MG63 (cell line): ENCODE measurements around the gene CAPN5. TPM values are rescaled to one million over a fixed set of nuclear protein-coding genes. Genes with fewer than 3 reads are reported as not detected.

ENCODE experiments used
- DNase-seq: peaks from one replicate; pipeline ENCODE4 v3.0.0-alpha.2; 2020
- H3K27me3 ChIP-seq: fragments of 250-450 bp; sonication (Bioruptor Pico); 2 replicates; pipeline ENCODE4 v1.5.1; 2020; ENCODE audit warnings: mild to moderate bottlenecking, moderate library complexity
- H3K36me3 ChIP-seq: fragments of 250-450 bp; sonication (Bioruptor Pico); 2 replicates; pipeline ENCODE4 v1.5.1; 2020; ENCODE audit warnings: mild to moderate bottlenecking, moderate library complexity
- H3K4me3 ChIP-seq: fragments of 250-450 bp; sonication (Bioruptor Pico); 2 replicates; pipeline ENCODE4 v1.5.1; 2020; ENCODE audit warnings: mild to moderate bottlenecking, moderate library complexity
- H3K9me3 ChIP-seq: fragments of 250-450 bp; sonication (Bioruptor Pico); 2 replicates; pipeline ENCODE4 v1.5.1; 2020; ENCODE audit warnings: mild to moderate bottlenecking, moderate library complexity
- total RNA-seq: library from RNA; depleted of rRNA; stranded (reverse); fragments of >200 nt; shearing (Covaris generic); gene quantifications from 2 replicates; pipeline ENCODE4 v1.2.3, GENCODE V29; 2014; ENCODE audit warnings: low replicate concordance

The CAPN5 gene
- total RNA-seq, 1 experiment from 2014 or later: 6.1 TPM

DNA sequence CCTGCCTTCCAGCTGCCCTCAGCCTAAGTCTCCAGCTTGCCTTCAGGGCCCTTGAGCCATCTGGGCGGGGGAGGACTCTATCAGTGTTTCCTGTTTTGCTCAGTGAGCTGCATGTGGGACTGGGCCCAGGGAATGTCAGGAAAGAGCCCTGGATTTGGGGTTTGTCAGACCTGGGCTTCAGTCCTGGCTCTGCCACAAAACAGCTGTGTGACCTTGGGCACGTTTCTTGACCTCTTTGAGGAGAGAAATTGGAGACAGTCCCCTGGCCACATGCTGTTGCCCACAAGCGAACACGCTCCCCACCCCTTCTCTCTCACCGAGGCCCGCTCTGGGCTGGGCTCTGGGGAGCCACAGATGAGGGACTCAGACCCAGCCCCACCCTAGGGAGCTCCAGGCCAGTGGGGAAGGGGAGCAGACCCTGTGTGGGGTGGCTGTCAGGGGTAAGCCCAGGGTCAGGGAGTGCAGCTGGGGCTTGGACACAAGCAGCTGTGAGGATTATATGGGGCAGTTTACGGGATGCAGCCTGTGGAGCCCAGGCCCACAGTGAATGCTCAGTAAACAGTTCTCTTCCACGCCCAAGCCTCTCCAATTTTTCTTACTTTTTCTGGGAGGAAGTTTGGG lies 73.6 kb downstream of the CAPN5 start:
- H3K4me3 ChIP-seq: no peak overlapping the region
- no peaks in the 10 kb centered on the region for H3K27me3 ChIP-seq
- H3K36me3 ChIP-seq: no peaks in the 10 kb centered on the region
- no peaks in the 10 kb centered on the region for H3K9me3 ChIP-seq
- DNase-seq: peak; percentile 75

DNA sequence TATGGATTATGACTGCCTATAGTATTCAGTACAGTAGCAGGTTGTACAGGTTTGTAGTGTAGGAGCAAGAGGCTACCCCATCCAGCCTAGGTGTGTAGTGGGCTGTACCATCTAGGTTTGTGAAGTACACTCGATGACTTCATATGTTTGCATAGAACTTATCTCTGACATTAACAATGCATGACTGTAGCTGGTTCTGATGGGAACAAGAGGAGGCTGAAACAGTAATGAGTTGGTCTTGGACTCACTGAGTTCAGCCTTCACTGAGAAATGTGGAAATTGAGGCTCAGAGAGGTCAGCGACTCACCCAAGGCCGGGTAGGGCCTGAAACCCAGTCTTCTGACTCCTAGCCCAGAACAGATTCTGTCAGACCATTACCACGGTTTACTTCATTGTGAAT lies 74.3 kb downstream of the CAPN5 start:
- no peak overlapping the region for H3K4me3 ChIP-seq
- H3K27me3 ChIP-seq: no peaks in the 10 kb centered on the region
- H3K9me3 ChIP-seq: no peaks in the 10 kb centered on the region
- H3K36me3 ChIP-seq: no peaks in the 10 kb centered on the region
- DNase-seq: peak; percentile 31

DNA sequence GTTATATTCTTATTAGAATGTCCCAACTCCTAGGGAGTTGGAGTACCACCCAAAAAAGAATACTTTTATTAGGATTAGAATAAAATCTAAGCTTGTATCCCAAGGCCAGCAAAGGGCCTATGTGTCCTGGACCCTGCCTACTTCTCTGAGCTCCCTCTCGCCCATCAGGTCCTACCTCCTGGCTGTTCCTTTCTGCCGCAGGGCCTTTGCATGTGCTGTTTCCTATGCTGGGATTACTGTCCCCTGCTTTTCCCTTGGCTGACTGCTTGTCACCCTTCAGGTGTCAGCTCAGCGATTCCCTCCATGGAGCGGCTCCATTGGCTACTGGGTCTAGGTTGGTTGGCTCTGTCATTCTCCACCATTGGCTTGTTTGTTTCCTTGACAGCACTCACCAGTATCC lies 74.7 kb downstream of the CAPN5 start:
- H3K9me3 ChIP-seq: no peaks in the 10 kb centered on the region
- H3K4me3 ChIP-seq: no peak overlapping the region
- no peaks in the 10 kb centered on the region for H3K36me3 ChIP-seq
- no peak for DNase-seq
- H3K27me3 ChIP-seq: no peaks in the 10 kb centered on the region

DNA sequence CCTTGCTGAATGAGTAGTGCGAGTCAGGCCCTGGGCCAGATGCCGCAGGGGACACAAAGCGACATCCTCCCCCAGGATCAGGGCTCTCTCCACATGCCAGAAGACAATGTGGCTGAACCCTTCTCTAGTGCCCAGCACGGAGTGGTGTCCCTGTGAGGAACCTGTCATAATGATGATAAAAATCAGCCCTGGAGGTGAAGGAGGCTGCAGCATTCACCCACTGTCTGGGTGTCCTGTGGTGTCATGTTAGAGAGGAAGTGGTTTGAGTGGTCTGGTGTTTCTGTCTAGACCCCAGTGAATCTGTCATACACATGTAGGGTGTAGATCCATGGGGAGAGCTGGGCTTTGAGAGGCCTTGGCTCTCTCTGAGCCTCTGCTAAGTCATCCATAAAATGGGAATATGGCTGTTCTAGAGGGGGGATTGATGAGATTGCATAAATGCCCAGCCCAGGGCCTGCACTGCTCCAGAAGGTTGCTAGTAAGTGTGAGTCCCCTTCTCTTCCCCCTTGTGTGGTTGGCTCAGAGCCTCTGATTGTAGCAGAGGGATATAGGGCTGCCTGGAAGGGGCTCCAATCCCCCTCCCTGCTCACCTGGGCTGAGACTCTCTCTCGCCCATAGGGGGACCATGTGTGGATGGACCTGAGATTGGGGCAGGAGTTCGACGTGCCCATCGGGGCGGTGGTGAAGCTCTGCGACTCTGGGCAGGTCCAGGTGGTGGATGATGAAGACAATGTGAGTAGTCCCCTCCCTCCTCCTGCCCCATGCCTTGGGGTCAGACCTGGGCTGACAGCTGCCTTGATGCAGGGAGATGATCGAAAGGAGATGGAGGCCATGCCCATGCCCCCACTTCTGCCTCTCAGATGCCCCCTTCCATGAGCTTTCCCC lies 75.6 kb downstream of the CAPN5 start:
- Histone ChIP-seq H3K9me3 (no peaks in the 10 kb centered on the region), H3K27me3 (no peaks in the 10 kb centered on the region), H3K4me3 (no peak overlapping the region), H3K36me3 (no peaks in the 10 kb centered on the region)
- no peak for DNase-seq

DNA sequence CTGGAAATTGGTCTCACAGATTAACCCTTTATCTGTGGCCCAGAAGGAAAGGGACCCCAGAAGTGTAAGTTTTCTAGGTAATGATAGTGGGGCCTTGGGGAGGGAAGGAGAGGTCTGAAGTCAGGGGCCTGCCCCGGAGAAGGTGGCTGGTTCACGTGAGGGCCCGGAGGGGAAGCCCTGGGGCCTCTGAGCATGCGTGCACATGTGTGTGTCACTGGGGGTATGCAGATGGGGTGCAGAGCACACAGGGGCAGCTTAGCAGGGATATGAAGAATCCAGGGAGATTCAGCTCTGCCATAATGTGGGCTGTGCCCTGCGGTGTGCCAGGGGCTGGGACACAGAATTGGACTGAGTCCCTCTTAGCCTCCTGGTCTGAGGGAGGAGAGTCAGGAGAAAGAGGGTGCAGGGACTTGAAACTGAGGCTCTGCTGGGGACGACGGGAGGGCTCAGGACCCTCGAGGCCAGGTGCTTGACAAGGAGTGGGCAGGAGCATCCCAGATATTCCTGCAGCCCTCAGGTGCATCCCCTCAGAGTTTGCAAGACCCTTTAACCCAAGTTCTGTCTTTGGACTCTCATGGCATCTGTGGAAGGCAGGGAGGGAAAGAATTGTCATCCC lies 76.7 kb downstream of the CAPN5 start:
- Histone ChIP-seq H3K36me3 (no peaks in the 10 kb centered on the region), H3K27me3 (no peaks in the 10 kb centered on the region), H3K9me3 (no peaks in the 10 kb centered on the region), H3K4me3 (no peak overlapping the region)
- DNase-seq: no peak

DNA sequence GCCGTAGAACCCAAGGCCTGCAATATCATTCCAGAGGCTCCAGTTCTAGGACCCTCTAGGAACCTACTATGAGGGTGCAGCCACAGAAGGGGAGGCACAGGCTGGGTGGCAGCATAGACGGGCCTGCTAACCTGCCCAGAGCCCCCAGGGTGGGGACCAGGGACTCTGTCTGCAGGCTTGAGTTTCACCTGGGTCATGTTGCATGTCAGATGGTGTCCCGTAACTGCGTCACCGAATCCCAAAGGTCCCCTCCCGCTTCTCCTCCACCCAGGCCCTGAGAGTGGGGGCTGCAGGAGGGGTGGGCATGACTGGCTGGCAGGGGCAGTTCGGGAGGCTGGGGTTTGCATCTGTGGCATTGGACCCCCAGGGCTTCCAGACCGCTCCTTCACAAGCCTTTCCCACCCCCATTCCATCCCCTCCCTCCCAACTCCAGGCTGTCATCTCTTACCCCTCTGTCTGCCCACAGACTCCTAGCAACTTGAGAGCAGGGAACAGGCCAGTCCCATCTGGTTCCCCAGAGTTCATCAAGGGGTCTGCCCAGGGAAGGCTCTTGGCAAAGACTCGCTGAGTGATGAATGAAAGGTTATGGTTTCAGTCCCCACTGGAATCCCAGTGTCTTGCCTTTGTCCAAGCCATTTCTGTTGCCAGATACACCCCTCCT lies 77.6 kb downstream of the CAPN5 start:
- no peaks in the 10 kb centered on the region for H3K27me3 ChIP-seq
- no peak overlapping the region for H3K4me3 ChIP-seq
- no peak for DNase-seq
- no peaks in the 10 kb centered on the region for H3K9me3 ChIP-seq
- H3K36me3 ChIP-seq: no peaks in the 10 kb centered on the region

DNA sequence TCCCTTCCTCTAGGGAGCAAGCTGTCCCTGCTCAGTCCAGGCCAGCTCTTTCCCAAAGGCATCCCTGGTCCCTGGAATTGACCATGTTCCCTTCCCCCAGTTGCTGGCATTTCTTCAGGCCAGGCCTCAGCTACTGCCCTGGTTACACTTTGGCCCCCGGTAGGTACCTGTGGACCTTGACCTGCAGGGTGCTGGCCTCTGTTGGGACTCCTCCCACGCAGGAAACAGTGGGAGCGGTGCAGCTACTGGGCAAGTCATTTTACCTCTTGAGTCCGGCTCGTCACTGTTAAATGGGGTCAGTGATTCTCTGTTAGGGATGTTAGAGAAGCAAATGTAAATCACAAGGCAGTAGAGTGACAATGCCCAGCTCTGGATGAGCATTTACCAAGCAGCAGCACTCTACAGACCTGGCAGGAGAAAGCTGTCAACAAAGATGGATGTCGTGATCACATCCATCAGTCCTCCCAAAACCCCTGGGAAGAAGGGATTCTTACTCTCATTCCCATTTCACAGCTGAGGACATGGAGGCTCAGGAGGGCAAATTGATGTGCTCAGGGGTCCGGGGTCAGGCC lies 78.2 kb downstream of the CAPN5 start:
- no peak overlapping the region for H3K4me3 ChIP-seq
- no peaks in the 10 kb centered on the region for H3K36me3 ChIP-seq
- no peak for DNase-seq
- no peaks in the 10 kb centered on the region for H3K9me3 ChIP-seq
- no peaks in the 10 kb centered on the region for H3K27me3 ChIP-seq

DNA sequence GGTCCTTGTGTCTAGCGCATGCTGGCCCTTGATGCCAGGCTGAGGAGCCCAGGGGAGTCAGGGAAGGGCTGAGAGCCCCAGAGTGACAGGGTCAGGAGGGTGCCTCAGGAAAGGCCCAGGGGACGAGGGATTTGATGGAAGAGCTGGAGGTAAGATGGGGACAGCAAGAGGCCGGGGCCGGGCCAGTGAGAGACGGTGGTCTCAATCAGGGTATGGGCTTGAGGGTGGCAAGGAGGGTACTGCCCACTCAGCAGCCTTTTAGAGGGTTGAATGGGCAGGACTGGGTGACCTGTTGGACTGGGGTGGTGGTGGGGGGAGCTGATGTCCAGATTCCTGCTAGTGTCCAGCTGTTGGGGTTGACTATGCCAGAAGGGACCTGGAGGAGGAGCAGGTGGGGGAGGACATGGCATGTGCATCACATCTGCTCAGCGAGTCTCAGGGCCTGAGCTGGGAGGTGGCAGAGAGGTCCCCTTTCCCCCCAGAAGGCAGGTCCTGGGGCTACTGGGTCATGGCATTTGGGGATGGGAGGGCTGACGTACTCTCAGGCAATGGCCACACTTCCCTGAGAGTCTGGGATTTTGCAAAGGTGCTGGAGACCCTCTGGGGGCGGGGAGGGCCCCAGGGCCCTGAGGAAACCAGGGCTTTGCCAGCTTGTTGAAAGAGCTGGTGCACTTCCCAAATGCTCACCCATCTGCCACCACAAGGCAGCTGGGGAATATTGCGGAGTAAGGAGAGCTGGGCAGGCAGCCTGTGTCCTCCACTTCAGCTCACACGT lies 79.7 kb downstream of the CAPN5 start:
- Histone ChIP-seq H3K27me3 (no peaks in the 10 kb centered on the region), H3K4me3 (no peak overlapping the region), H3K9me3 (no peaks in the 10 kb centered on the region), H3K36me3 (no peaks in the 10 kb centered on the region)
- no peak for DNase-seq

DNA sequence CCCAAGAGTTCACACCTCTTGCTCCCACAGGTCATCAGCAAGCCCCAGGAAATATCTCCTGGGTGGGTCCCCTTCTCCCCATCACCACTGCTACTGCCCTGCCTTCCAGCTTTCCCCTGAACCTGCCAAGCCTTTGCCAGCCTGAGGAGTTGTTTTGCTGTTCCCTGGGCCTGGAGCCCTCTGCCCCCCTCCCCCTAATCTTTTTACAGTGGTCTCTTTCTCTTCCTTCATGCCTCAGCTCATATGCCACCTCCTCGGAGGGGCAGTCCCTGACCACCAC lies 80.2 kb downstream of the CAPN5 start:
- DNase-seq: no peak
- H3K9me3 ChIP-seq: no peaks in the 10 kb centered on the region
- H3K36me3 ChIP-seq: no peaks in the 10 kb centered on the region
- H3K27me3 ChIP-seq: no peaks in the 10 kb centered on the region
- no peak overlapping the region for H3K4me3 ChIP-seq

DNA sequence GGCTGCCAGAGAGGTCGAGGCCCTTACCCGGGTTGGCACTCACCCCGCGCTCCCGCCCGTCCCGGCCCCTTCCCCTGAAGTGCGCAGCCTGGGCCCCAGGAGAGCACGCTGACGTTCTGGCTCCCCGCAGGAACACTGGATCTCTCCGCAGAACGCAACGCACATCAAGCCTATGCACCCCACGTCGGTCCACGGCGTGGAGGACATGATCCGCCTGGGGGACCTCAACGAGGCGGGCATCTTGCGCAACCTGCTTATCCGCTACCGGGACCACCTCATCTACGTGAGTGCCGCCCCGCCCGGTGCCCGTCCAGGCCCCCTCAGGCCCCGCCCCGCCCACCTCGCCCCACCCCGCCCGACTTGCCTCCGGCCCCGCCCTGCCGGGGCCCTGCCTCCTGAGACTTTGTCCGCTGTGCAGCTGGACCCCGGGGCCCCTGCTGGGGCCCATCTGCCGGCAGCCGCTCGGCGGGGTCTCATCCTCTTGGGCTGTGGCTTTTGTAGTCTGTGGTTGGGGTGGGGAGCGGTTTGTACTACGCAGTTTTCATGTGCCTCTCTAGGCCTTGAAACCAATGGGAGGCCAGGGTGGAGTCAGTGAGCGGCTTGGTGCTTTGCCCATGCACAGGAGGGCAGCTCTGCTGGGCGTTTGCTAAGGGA lies 81.0 kb downstream of the CAPN5 start:
- no peak overlapping the region for H3K4me3 ChIP-seq
- H3K36me3 ChIP-seq: no peaks in the 10 kb centered on the region
- no peaks in the 10 kb centered on the region for H3K27me3 ChIP-seq
- no peaks in the 10 kb centered on the region for H3K9me3 ChIP-seq
- peak; percentile 54 for DNase-seq

DNA sequence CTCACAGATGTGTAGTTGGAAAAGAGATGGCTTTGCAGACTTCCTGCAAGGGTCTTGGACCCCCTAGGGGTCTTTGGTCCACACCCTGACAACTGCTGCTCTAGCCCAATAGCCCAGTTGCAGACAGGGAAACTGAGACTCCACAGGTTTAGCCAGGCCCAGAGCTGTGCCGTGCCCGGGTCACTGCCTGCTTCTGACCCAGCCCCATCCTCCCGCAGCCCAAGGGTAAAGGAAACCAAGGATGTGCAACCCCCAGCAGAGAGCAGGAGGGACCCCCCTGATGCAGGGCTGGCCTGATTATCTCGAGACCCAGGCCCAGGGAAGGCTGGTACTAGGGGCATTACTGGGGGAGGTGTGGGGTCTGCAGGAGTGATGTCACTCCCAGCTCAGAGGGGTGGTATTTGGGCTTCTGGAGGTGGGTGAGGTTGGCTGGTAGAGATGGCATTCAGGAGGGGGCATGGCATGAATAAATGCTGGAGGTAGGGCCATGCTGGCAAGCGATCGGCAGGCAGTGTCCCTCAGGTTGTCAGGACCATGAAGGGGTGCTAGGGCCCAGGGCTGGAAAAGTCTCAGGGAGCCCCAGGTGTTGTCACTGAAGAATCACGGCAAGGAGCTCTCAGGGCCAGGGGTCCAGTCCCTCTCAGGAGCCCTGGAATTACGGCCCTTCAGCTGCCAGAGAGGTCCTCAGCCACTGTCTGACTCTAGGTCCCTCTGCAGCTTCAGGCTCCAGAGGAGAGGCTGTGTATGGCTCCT lies 82.4 kb downstream of the CAPN5 start:
- Histone ChIP-seq H3K9me3 (no peaks in the 10 kb centered on the region), H3K36me3 (no peaks in the 10 kb centered on the region), H3K27me3 (no peaks in the 10 kb centered on the region), H3K4me3 (no peak overlapping the region)
- no peak for DNase-seq

DNA sequence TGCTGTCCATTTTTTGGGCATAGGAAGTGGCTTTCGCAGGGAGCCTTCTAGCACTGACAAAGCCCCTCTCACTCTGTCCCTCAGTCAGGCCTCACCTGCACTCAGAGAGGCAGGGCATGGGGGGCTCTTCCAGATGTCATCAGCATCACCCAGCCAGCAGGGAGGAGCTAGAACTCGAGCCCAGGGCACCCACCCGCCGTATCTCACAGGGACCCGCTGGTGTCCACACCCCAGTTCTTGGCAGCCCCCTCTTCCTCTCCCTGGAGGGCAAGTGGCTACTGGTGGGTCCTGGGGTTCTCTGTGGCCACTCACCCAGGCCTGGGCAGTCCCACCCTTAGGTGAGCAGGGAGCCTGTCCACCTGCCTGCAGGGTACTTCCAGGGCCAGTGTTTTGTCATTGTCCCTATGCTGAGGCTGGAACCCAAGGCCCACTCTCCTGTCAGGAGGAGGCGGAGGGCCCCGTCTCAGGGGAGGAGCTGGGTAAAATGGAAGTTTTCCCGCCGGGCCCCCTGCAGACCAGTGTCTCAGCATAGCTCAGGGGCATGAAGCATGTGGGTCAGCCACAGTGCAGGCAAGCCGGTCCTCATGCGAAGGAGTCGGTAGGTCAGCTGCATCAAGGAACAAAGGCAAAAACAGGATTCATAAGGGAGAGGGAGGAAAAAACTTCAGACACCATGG lies 83.1 kb downstream of the CAPN5 start:
- H3K4me3 ChIP-seq: no peak overlapping the region
- no peaks in the 10 kb centered on the region for H3K36me3 ChIP-seq
- H3K27me3 ChIP-seq: no peaks in the 10 kb centered on the region
- no peak for DNase-seq
- no peaks in the 10 kb centered on the region for H3K9me3 ChIP-seq

DNA sequence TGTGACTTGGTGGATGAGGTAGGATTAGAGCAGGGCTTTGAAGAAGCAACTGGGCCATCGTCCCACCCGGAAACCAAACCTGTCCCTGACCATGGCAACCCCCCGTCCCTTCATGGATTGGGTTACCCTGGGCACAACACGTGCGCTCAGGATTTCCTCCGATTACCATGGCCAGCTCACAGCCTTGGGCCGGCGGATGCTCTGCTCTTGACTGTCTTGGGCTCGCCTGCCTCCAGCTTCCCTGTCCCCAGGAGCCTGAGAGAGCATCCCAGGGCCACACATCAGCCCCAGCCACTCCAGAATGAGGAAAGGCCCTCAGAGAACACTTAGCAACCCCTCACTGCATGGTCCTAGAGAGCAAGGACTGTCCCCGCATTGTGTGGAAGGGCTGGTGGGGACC lies 84.1 kb downstream of the CAPN5 start:
- Histone ChIP-seq H3K36me3 (no peaks in the 10 kb centered on the region), H3K9me3 (no peaks in the 10 kb centered on the region), H3K27me3 (no peaks in the 10 kb centered on the region), H3K4me3 (no peak overlapping the region)
- DNase-seq: no peak

DNA sequence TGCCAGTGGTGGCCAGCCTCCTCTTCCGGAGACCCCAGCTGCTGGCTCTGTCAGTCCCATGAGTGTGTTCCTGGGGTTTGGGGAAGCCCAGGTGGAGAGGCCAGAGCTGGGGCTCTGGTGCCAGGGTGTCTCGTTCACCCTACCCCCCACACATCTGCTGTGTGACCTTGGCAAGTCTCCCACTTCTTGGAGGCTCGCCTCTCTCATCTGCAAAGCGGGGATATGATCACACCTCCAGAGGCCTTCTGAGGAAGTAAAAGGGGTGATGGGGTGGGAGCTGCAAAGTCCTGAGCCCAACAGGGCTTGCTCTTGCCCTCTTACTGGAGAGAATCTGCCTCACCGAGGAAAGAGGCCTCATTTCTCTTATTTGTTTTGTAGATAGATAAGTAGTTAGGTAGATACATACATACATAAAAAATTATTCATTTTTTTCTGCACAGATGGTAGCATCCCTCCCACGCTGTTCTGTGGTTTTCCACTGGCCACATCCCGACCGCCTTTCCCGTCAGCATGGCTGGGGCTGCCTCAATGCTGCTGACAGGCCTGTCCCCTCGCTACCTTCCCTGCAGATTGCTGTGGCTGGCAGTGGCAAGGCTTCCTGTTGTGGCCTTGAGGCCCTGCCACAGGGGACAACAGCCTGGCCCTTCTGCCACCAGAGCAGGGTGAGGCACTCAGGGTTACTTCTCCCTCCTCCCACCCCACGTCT lies 85.2 kb downstream of the CAPN5 start:
- Histone ChIP-seq H3K27me3 (no peaks in the 10 kb centered on the region), H3K9me3 (no peaks in the 10 kb centered on the region), H3K36me3 (no peaks in the 10 kb centered on the region), H3K4me3 (no peak overlapping the region)
- DNase-seq: no peak
